HG03460 (cell line): Measurements from ENCODE around the gene PCGF1.

ENCODE experiments used
- ATAC-seq: cut with Tn5 transposase; IDR thresholded peaks from one replicate; pipeline ENCODE4 v1.9.1; 2021; ENCODE audit not compliant: unreplicated experiment

PCGF1 gene

GRCh38 chr2:74507145-74507925 is at the start of gene PCGF1:
Gene PCGF1 (minus strand): TSS chr2:74507695. CDS start chr2:74507668, 27 bp downstream.
- ATAC-seq = peak; percentile 90

- ATAC-seq = no peak
Measured at GRCh38 chr2:74556831-74557370, 49.4 kb upstream of the PCGF1 start.

- ATAC-seq = no peak
Measured at GRCh38 chr2:74556159-74556558, 48.7 kb upstream of the PCGF1 start.

- ATAC-seq = no peak
Measured at GRCh38 chr2:74555610-74556103, 48.2 kb upstream of the PCGF1 start.

- ATAC-seq = peak; percentile 50
Measured at GRCh38 chr2:74554820-74555531, 47.5 kb upstream of the PCGF1 start.

- peak; percentile 53 for ATAC-seq
Measured at GRCh38 chr2:74553892-74554819, 46.7 kb upstream of the PCGF1 start, which contains the start of the genes DOK1 and LOXL3. Gene DOK1 (plus strand): TSS chr2:74554720. CDS start chr2:74554755, 35 bp downstream. Gene LOXL3 (minus strand): TSS chr2:74553942. CDS start chr2:74552634, 1,308 bp downstream.

- ATAC-seq = no peak
Measured at GRCh38 chr2:74552914-74553811, 45.7 kb upstream of the PCGF1 start.

GRCh38 chr2:74551942-74552913 is 44.7 kb upstream of the PCGF1 start:
- no peak for ATAC-seq

- ATAC-seq = no peak
Measured at GRCh38 chr2:74551530-74551929, 44.0 kb upstream of the PCGF1 start.

- no peak for ATAC-seq
Measured at GRCh38 chr2:74550231-74550630, 42.7 kb upstream of the PCGF1 start.

GRCh38 chr2:74548900-74549826 is 41.7 kb upstream of the PCGF1 start:
- no peak for ATAC-seq

GRCh38 chr2:74548285-74548899 is 40.9 kb upstream of the PCGF1 start:
- no peak for ATAC-seq

GRCh38 chr2:74546004-74546403 is 38.5 kb upstream of the PCGF1 start:
- ATAC-seq = no peak

GRCh38 chr2:74544634-74545033 is 37.1 kb upstream of the PCGF1 start:
- no peak for ATAC-seq

GRCh38 chr2:74542978-74543377 is 35.5 kb upstream of the PCGF1 start:
- no peak for ATAC-seq

- no peak for ATAC-seq
Measured at GRCh38 chr2:74540291-74540690, 32.8 kb upstream of the PCGF1 start.

GRCh38 chr2:74538881-74539339 is 31.4 kb upstream of the PCGF1 start:
- ATAC-seq = no peak
